ENCODE measurements around the gene PROX1. TPM values are rescaled to one million over a fixed set of nuclear protein-coding genes. Genes with fewer than 3 reads are reported as not detected.

PROX1 gene, protein sequence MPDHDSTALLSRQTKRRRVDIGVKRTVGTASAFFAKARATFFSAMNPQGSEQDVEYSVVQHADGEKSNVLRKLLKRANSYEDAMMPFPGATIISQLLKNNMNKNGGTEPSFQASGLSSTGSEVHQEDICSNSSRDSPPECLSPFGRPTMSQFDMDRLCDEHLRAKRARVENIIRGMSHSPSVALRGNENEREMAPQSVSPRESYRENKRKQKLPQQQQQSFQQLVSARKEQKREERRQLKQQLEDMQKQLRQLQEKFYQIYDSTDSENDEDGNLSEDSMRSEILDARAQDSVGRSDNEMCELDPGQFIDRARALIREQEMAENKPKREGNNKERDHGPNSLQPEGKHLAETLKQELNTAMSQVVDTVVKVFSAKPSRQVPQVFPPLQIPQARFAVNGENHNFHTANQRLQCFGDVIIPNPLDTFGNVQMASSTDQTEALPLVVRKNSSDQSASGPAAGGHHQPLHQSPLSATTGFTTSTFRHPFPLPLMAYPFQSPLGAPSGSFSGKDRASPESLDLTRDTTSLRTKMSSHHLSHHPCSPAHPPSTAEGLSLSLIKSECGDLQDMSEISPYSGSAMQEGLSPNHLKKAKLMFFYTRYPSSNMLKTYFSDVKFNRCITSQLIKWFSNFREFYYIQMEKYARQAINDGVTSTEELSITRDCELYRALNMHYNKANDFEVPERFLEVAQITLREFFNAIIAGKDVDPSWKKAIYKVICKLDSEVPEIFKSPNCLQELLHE
- polyA plus RNA-seq = 0.89 TPM

DNA sequence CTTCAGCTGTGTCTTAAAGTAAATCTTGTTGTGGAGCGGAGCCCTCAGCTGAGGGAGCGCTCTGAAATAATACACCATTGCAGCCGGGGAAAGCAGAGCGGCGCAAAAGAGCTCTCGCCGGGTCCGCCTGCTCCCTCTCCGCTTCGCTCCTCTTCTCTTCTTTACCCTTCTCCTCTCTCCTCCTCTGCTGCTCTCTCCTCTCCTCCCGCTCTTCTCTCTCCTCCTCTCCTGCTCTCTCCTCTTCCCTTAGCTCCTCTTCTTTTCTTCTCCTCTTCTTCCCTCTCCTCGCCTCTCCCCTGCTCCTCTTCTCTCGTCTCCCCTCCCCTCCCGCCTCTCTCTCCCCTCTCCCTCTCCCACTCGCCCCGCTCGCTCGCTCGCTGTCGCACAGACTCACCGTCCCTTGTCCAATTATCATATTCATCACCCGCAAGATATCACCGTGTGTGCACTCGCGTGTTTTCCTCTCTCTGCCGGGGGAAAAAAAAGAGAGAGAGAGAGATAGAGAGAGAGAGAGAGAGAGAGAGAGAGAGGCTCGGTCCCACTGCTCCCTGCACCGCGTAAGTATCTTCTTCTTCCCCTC lies at the start of gene PROX1:
TSS of gene PROX1 (plus strand) at position 47 of the 580 bp plus-strand sequence. CDS start 8,563 bp downstream, outside the sequence.
- Mint-ChIP-seq H3K36me3 (no peaks in the 10 kb centered on the region), H3K4me1 (peaks cover 16 to 20% (median 19%) of the 10 kb centered on the region in 3 donors), H3K9me3 (peaks cover 0 to 8% (median 0%) of the 10 kb centered on the region in 3 donors), H3K27me3 (peaks cover 54% of the 10 kb centered on the region), H3K4me3 (peak within 1 kb of the TSS; percentile 69 to 98 (median 91)), H3K27ac (peak within 1 kb of the TSS; percentile 59 to 96 (median 71))

DNA sequence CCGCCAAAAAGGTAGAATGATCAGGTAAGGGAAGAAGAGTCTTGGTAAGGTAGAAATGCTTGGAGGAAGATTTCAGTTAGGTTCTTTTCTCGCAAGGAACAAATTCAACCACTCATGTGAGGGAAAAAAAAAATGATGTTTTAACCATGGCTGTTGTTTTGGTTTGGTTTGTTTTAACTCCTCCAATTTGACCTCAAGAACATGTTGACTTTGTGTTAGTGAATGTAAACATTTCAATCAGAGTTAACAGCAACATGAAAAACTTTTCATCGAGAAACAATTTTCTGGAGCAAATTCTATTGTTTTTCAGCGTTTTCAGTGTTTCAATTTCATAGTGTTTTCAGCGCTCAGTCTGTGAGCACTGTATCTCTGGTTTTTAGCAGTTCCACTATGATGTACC lies 49.0 kb upstream of the PROX1 start:
- H3K9me3 Mint-ChIP-seq = peaks cover 0 to 9% (median 0%) of the 10 kb centered on the region in 3 donors
- H3K36me3 Mint-ChIP-seq = peaks cover 2% of the 10 kb centered on the region
- no peak overlapping the region for H3K4me3 Mint-ChIP-seq
- H3K4me1 Mint-ChIP-seq = no peaks in the 10 kb centered on the region
- no peak overlapping the region for H3K27ac Mint-ChIP-seq
- H3K27me3 Mint-ChIP-seq = peaks cover 2% of the 10 kb centered on the region

DNA sequence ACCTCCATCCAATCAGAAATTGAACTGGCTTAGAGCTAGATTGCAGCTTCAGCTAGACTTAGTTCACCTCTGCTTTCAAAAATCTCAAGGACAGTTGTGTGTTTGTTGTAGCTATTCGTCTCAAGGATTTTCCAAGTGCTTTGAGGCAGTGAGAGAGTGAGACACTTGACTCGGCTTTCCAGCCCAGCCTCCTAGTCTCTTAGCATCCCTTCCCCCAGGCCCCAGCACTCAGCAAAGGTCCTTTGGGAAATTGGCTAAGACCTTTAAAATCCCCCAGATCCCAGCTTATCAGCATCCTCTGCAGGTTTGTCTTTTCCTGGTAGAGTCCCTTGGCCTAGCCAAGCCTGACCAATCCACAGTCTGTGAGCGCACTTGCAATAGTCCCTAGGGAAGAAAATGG lies 47.9 kb upstream of the PROX1 start:
- H3K4me1 Mint-ChIP-seq = no peaks in the 10 kb centered on the region
- peaks cover 2% of the 10 kb centered on the region for H3K27me3 Mint-ChIP-seq
- no peak overlapping the region for H3K4me3 Mint-ChIP-seq
- peaks cover 0 to 6% (median 0%) of the 10 kb centered on the region in 3 donors for H3K9me3 Mint-ChIP-seq
- no peak overlapping the region for H3K27ac Mint-ChIP-seq
- peaks cover 2% of the 10 kb centered on the region for H3K36me3 Mint-ChIP-seq

DNA sequence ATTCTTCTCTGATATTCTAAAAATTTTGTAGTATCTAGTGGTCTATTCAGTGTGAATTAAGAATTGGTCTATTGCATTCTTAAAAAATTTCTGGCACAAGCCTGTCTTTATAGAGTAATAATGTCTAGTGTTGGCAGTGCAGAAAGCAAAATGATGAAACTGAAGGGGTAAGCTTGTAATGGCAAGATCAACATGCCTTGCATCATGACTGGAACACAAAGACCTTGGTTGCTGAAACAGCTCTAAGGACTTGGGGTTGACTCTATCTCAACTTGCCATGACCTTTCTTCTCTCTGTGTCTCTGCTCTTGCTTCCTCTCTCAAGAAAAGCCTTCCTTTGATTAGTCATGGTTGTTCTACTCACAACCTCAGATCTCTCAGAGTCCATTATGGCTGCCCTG lies 46.8 kb upstream of the PROX1 start:
- H3K4me3 Mint-ChIP-seq = no peak overlapping the region
- no peaks in the 10 kb centered on the region for H3K36me3 Mint-ChIP-seq
- no peaks in the 10 kb centered on the region for H3K4me1 Mint-ChIP-seq
- H3K27me3 Mint-ChIP-seq = peaks cover 2% of the 10 kb centered on the region
- no peak overlapping the region for H3K27ac Mint-ChIP-seq
- peaks cover 0 to 7% (median 0%) of the 10 kb centered on the region in 3 donors for H3K9me3 Mint-ChIP-seq

DNA sequence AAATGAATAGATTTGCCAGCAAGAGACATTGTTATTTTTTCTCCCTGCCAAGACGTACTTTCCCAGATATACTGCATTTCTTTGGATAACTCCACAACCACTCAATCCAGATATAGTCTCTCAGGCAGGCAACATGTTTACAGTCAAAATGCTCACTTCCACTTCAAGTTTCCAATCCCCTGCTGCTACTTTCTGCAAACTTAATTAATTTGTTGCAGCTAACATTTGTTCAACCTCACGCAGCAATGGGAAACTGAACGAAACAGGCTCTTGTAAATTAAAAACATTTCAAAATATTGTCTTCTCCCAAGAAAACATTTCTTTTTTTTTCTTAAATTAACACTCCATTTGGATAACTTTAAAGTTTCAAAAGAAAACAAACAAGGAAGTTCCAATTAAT lies 45.7 kb upstream of the PROX1 start:
- no peak overlapping the region for H3K27ac Mint-ChIP-seq
- H3K4me3 Mint-ChIP-seq = no peak overlapping the region
- no peaks in the 10 kb centered on the region for H3K4me1 Mint-ChIP-seq
- H3K27me3 Mint-ChIP-seq = peaks cover 2% of the 10 kb centered on the region
- H3K9me3 Mint-ChIP-seq = peaks cover 0 to 7% (median 0%) of the 10 kb centered on the region in 3 donors
- no peaks in the 10 kb centered on the region for H3K36me3 Mint-ChIP-seq

DNA sequence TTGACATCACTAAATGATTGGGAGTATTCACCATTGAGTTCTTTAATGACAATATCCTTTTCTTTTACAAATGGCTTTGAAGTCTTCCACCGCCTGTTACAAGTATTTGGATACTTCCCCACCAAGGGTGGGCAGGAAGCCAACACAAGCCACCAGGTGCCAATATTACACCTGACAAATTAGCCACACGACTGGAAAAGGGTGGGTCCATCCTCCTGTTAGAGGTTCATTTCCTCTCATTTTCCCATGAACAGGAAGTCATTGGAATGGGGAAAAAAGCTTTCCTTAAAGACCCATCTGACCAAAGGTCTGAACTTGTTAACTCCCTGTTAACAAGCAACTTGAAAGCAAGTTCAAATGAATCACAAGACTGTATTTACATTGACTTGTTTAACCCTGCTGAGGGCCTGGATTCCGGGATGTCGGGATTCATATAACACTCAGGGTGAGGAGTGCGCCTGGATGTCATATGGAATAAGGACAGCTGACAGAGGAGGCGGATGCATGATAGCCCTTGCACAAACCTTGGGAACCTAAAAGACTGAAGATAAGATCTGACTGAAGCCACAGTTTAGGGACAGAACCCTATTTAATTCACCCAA lies 40.5 kb upstream of the PROX1 start:
- Mint-ChIP-seq H3K4me1 (peaks cover 0 to 2% (median 0%) of the 10 kb centered on the region in 3 donors), H3K36me3 (no peaks in the 10 kb centered on the region), H3K27ac (no peak overlapping the region), H3K9me3 (peaks cover 0 to 10% (median 0%) of the 10 kb centered on the region in 3 donors), H3K27me3 (no peaks in the 10 kb centered on the region), H3K4me3 (no peak overlapping the region)

DNA sequence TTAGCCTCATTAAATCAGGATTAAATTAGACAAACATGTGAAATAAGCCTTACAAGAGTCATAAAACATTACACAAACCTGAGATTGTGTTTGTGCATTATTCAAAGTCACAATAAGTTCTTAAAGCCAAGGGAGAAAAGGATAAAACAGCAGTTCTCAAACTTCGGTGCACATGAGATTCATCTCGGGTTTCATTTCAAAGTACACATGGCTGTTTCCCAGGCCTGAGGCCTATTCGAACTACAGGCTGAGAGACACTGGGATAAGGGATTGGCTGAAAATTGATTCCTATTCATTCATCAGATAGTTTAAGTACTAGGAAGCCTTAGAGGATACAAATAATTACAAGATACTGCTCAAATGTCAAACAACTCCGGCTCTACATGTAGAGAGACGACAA lies 35.9 kb upstream of the PROX1 start:
- H3K27me3 Mint-ChIP-seq = no peaks in the 10 kb centered on the region

DNA sequence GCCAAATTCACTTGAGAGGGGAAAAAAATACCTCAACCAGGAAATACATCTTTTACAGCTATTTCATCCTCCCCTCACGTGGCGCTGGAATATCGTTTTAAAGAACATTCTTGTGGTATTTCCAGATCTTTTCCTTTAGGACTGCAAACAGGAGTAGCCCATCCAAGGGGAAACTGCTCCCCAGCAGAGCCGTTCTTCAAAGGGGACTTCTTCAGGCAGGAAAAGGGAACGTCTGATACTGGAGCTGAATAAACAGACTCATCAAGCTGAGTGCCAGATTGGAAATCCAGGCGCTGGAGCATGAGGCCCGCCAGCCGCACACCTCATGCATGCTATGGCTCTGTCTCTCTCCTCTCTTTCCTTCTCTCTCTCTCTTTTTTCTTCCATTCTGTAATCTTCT lies 34.0 kb upstream of the PROX1 start:
- Mint-ChIP-seq H3K36me3 (no peaks in the 10 kb centered on the region), H3K4me1 (peaks cover 0 to 2% (median 0%) of the 10 kb centered on the region in 3 donors), H3K9me3 (peaks cover 0 to 4% (median 0%) of the 10 kb centered on the region in 3 donors), H3K27me3 (no peaks in the 10 kb centered on the region), H3K4me3 (no peak overlapping the region), H3K27ac (no peak overlapping the region)

More for the DNA sequence above, 35.9 kb upstream of the PROX1 start:
- Mint-ChIP-seq H3K4me3 (no peak overlapping the region), H3K4me1 (peaks cover 0 to 2% (median 0%) of the 10 kb centered on the region in 3 donors), H3K9me3 (peaks cover 0 to 8% (median 0%) of the 10 kb centered on the region in 3 donors), H3K27ac (no peak overlapping the region), H3K36me3 (no peaks in the 10 kb centered on the region)

DNA sequence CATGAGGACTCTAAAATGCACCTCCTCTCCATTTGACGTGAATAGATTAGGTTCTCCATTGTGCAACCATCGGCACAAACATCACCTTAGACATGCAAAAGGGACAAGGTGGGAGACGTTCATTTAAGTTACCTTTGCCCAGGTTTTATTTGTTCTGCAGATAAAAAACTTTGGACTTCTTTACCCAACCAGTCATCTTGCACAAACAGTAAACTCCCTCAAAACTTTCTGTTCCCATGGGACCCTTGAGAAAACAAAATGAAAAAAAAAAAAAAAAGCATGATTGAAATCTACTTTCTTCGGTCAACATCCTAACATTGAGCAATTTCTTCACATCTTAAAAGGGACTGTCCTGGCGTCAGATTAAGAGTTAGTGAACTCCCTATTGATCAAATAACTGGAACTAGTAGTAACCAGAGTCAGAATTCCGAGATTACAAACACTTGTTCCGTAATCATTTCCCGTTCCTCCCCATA lies 31.4 kb upstream of the PROX1 start:
- H3K4me1 Mint-ChIP-seq = peaks cover 0 to 2% (median 0%) of the 10 kb centered on the region in 3 donors
- H3K4me3 Mint-ChIP-seq = no peak overlapping the region
- H3K27ac Mint-ChIP-seq = no peak overlapping the region
- peaks cover 0 to 7% (median 0%) of the 10 kb centered on the region in 3 donors for H3K9me3 Mint-ChIP-seq
- H3K36me3 Mint-ChIP-seq = no peaks in the 10 kb centered on the region
- H3K27me3 Mint-ChIP-seq = no peaks in the 10 kb centered on the region

DNA sequence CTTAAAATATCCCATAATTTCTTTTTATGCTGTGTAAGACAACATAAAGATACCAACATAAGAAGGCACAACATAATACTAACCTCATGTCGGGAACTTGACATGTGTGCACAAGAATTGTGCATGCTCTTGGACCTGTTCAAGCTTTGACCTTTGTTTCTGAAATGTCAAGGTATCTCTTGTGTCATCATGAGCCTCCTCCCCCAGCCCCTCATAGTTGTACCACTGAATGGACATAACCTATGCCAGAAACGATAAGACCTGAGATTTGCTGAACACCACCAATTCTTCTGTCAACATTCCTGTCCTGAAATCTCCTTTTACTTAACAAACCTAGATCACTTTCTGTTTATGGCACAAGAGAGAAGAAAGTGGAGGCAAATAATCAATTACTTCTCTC lies 29.4 kb upstream of the PROX1 start:
- Mint-ChIP-seq H3K36me3 (no peaks in the 10 kb centered on the region), H3K9me3 (peaks cover 0 to 11% (median 0%) of the 10 kb centered on the region in 3 donors), H3K27ac (no peak overlapping the region), H3K4me3 (no peak overlapping the region), H3K27me3 (no peaks in the 10 kb centered on the region), H3K4me1 (no peaks in the 10 kb centered on the region)

DNA sequence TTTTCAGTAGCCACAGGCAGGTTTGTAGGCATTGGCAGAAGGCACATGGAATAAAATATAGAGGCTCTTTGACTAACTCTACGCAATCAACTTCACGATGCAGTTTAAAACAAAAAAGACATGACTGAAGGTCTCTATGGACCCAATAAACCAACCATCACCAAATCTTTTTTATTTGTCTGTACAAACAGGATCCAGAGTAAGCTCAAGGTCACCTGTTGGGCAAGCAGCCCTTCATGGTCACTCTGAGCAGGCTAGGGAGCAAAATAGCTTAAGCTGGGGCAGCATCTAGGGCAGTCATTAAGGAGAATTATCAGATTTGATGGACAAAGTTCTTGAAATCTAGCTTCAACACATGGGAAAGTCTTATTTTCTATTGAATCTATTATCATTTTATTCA lies 26.8 kb upstream of the PROX1 start:
- Mint-ChIP-seq H3K4me3 (no peak overlapping the region), H3K27ac (no peak overlapping the region), H3K4me1 (no peaks in the 10 kb centered on the region), H3K36me3 (no peaks in the 10 kb centered on the region), H3K9me3 (peaks cover 0 to 10% (median 2%) of the 10 kb centered on the region in 3 donors), H3K27me3 (peaks cover 2% of the 10 kb centered on the region)

DNA sequence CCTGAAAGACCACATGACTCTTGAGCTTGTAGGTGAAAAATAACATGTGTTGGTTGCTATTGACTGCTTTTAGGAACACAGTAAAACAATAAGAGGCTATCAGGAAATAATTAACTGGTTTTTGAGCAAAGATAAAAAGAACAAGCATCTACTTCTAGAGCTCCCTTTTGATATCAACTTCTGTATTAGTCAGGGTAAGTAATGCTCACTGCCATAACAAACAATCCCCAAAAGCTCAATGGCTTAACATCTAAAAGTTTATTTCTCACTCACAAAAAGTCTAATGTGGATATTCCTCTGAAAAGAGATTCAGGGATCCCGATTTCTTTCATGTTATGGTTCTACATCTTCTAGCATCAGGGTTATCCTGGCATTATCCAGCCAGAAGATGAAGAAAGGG lies 25.3 kb upstream of the PROX1 start:
- Mint-ChIP-seq H3K27me3 (peaks cover 6% of the 10 kb centered on the region), H3K9me3 (peaks cover 0 to 7% (median 2%) of the 10 kb centered on the region in 3 donors), H3K4me1 (no peaks in the 10 kb centered on the region), H3K36me3 (no peaks in the 10 kb centered on the region), H3K27ac (no peak overlapping the region), H3K4me3 (no peak overlapping the region)

DNA sequence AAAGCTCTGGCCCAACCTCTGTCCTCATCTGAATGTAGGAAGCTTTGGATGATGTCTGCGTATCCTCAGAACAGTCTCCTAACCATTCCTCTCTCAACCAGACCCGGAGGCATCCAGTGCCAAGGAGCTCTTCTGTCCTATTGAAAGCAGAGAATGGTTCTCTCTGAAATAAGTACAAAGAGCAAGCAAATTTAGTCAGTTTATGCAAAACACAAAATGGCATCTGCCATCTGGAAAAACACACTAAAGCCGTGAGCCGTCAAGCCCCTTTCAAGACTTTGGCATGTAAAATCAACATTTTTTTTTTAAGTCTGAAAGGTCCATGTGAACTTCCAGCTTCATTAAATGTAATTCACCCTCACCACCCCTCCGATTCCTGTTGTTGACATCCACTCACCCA lies 21.7 kb upstream of the PROX1 start:
- Mint-ChIP-seq H3K9me3 (peaks cover 0 to 5% (median 2%) of the 10 kb centered on the region in 3 donors), H3K4me3 (no peak overlapping the region), H3K27me3 (peaks cover 11% of the 10 kb centered on the region), H3K4me1 (peaks cover 0 to 2% (median 0%) of the 10 kb centered on the region in 3 donors), H3K36me3 (no peaks in the 10 kb centered on the region), H3K27ac (no peak overlapping the region)

DNA sequence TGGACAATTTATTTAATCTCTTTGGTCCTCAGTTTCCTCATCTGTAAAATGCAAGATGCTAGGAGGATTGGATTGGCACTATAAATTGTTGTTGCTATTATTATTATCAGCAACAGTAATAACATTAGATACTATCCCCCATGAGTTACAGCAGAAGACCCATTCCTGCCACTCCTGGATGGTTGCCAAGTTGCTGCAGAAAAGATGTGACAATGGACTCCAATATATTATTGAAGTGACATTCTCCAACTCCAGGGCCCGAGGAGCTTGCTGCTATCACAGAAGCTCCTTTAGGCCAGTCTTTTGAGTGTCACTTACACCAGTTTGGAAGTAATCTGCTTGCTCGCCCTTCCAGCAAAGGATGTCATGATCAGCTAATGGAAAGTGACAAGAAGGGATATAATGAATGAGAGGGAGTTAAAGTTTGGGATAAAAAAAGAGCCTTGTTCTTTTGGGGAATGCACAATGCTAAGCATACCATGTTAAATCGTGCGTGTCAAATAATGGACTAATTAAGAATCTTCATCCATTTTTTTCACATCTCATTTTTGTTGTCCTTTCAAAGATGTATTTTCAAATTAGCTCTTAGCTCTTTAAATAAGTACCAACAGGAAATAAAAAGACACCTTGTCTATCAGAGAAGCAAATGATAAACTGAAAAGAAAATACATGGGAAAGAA lies 19.5 kb upstream of the PROX1 start:
- Mint-ChIP-seq H3K4me1 (peaks cover 0 to 2% (median 0%) of the 10 kb centered on the region in 3 donors), H3K36me3 (no peaks in the 10 kb centered on the region), H3K9me3 (peaks cover 0 to 2% (median 2%) of the 10 kb centered on the region in 3 donors), H3K27me3 (peaks cover 14% of the 10 kb centered on the region), H3K4me3 (no peak overlapping the region), H3K27ac (no peak overlapping the region)

All from IgD-negative memory B cell (primary cell).